ENCODE measurements around the gene NPL.

NPL gene

GRCh38 chr1:182867861-182868260 is 78.3 kb downstream of the NPL start:
- no peak for DNase-seq (ENCODE audit: low read depth)

GRCh38 chr1:182869241-182869666 is 79.7 kb downstream of the NPL start:
- DNase-seq (ENCODE audit: low read depth): no peak

GRCh38 chr1:182872881-182873280 is 83.3 kb downstream of the NPL start:
- DNase-seq (ENCODE audit: low read depth): no peak

GRCh38 chr1:182875889-182876288 is 86.3 kb downstream of the NPL start:
- DNase-seq (ENCODE audit: low read depth): no peak

- DNase-seq (ENCODE audit: low read depth): no peak
Measured at GRCh38 chr1:182877331-182877730, 87.8 kb downstream of the NPL start.

- DNase-seq (ENCODE audit: low read depth): no peak
Measured at GRCh38 chr1:182877842-182878241, 88.3 kb downstream of the NPL start.
